Esophagus muscularis mucosa (tissue), 3 donors: Measurements from ENCODE around the gene PRR12.

ENCODE experiments used
- POLR2A ChIP-seq: fragments of 450-650 bp; IDR thresholded peaks from one replicate; pipeline ENCODE4 v1.6.1; 2017; ENCODE audit warnings: antibody characterized with exemption, moderate library complexity, mild to moderate bottlenecking, low read depth
- TF ChIP-seq, protein P1 (sequence below), 3 experiments: fragments of 200-600 bp in 2 of 3; fragments of 450-650 bp in 1 of 3; sonication (generic) in 2 of 3; IDR thresholded peaks; one replicate each; pipeline ENCODE4 v1.5.1; 2017 to 2019; ENCODE audit warnings: antibody characterized with exemption in 3 of 3, mild to moderate bottlenecking in 2 of 3, moderate library complexity in 1 of 3

DNA sequence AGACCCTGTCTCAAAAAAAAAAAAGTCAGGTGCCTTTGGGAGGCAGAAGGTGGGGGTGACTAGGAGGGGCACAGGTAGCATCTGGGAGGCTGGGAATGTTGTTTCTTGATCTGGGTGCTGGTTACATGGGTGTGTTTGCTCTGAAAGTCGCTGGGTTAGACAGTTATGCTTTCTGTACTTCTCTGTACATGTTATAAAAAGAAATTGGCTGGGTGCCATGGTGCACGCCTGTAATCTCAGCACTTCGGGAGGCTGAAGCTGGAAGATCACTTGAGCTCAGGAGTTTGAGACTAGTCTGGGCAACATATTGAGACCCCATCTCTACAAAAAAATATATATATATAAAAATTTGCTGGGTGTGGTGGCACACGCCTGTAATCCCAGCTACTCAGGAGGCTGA lies 25.7 kb upstream of the PRR12 start:
- TF ChIP-seq POLR2A, result no peak
- TF ChIP-seq, protein P1, sequence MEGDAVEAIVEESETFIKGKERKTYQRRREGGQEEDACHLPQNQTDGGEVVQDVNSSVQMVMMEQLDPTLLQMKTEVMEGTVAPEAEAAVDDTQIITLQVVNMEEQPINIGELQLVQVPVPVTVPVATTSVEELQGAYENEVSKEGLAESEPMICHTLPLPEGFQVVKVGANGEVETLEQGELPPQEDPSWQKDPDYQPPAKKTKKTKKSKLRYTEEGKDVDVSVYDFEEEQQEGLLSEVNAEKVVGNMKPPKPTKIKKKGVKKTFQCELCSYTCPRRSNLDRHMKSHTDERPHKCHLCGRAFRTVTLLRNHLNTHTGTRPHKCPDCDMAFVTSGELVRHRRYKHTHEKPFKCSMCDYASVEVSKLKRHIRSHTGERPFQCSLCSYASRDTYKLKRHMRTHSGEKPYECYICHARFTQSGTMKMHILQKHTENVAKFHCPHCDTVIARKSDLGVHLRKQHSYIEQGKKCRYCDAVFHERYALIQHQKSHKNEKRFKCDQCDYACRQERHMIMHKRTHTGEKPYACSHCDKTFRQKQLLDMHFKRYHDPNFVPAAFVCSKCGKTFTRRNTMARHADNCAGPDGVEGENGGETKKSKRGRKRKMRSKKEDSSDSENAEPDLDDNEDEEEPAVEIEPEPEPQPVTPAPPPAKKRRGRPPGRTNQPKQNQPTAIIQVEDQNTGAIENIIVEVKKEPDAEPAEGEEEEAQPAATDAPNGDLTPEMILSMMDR (IDR thresholded peaks at IDR 0.05), result no peak
